Trophoblast cell (in vitro differentiated cells and primary cell): Measurements from ENCODE around the gene CCDC6.
"Not testable (repeated sequence)": the region's sequence is repeated elsewhere in the genome, so short reads cannot be mapped to it uniquely, and the experiment has no call there.

Experiments
- DNase-seq, 2 donors: peaks; one replicate each; pipeline ENCODE4 v3.0.0-alpha.2; 2016
- H2AFZ ChIP-seq: 2 replicates; pipeline ENCODE4 v1.6.1; 2013; ENCODE audit warnings: low read length, moderate library complexity, mild to moderate bottlenecking; ENCODE audit not compliant: insufficient read depth, poor library complexity
- H2AK5ac ChIP-seq: 2 replicates; pipeline ENCODE4 v1.6.1; 2013; ENCODE audit warnings: mild to moderate bottlenecking, low read length
- H2BK120ac ChIP-seq: 2 replicates; pipeline ENCODE4 v1.6.1; 2013; ENCODE audit warnings: low read length, mild to moderate bottlenecking, moderate library complexity; ENCODE audit not compliant: insufficient read depth, poor library complexity
- H2BK12ac ChIP-seq: 2 replicates; pipeline ENCODE4 v1.6.1; 2013; ENCODE audit warnings: mild to moderate bottlenecking, low read length, moderate library complexity
- H2BK5ac ChIP-seq: 2 replicates; pipeline ENCODE4 v1.6.1; 2013; ENCODE audit warnings: low read length, low read depth, moderate library complexity, mild to moderate bottlenecking; ENCODE audit not compliant: poor library complexity
- H3K14ac ChIP-seq: 2 replicates; pipeline ENCODE4 v1.6.1; 2013; ENCODE audit warnings: mild to moderate bottlenecking, low read length
- H3K18ac ChIP-seq: 2 replicates; pipeline ENCODE4 v1.6.1; 2013; ENCODE audit warnings: mild to moderate bottlenecking, low read length
- H3K23ac ChIP-seq: 2 replicates; pipeline ENCODE4 v1.6.1; 2013; ENCODE audit warnings: low read length
- H3K27ac ChIP-seq: 2 replicates; pipeline ENCODE4 v1.5.1; 2013; ENCODE audit warnings: low read depth, mild to moderate bottlenecking, inconsistent platforms, low read length, moderate library complexity
- H3K27me3 ChIP-seq: 2 replicates; pipeline ENCODE4 v1.6.1; 2013; ENCODE audit warnings: inconsistent platforms, mild to moderate bottlenecking, low read length, moderate library complexity; ENCODE audit not compliant: insufficient read depth
- H3K36me3 ChIP-seq, 2 experiments: 1 replicate in 1 of 2; 2 replicates in 1 of 2; pipeline ENCODE4 v1.6.1; 2013; ENCODE audit warnings: low read length in 2 of 2, mild to moderate bottlenecking in 2 of 2, moderate library complexity in 1 of 2; ENCODE audit not compliant: insufficient read depth in 2 of 2, control insufficient read depth in 1 of 2
- H3K4ac ChIP-seq: 2 replicates; pipeline ENCODE4 v1.6.1; 2013; ENCODE audit warnings: low read depth, mild to moderate bottlenecking, low read length, moderate library complexity
- H3K4me1 ChIP-seq, 2 experiments: 1 replicate in 1 of 2; 2 replicates in 1 of 2; pipeline ENCODE4 v1.6.1; 2013; ENCODE audit warnings: low read length in 2 of 2, mild to moderate bottlenecking in 2 of 2, moderate library complexity in 1 of 2; ENCODE audit not compliant: insufficient read depth in 2 of 2, control insufficient read depth in 1 of 2
- H3K4me2 ChIP-seq: 2 replicates; pipeline ENCODE4 v1.6.1; 2013; ENCODE audit warnings: inconsistent platforms, mild to moderate bottlenecking, low read length, moderate library complexity
- H3K4me3 ChIP-seq: 2 replicates; pipeline ENCODE4 v1.5.1; 2013; ENCODE audit warnings: mild to moderate bottlenecking, low read depth, low read length, inconsistent platforms
- H3K79me1 ChIP-seq: one replicate; pipeline ENCODE4 v1.6.1; 2013; ENCODE audit warnings: low read length
- H3K79me2 ChIP-seq: 2 replicates; pipeline ENCODE4 v1.6.1; 2013; ENCODE audit warnings: low read length, mild to moderate bottlenecking; ENCODE audit not compliant: control insufficient read depth, insufficient read depth, poor library complexity
- H3K9ac ChIP-seq: 2 replicates; pipeline ENCODE4 v1.6.1; 2013; ENCODE audit warnings: mild to moderate bottlenecking, low read length
- H3K9me3 ChIP-seq: 2 replicates; pipeline ENCODE4 v1.6.1; 2013; ENCODE audit warnings: low read depth, mild to moderate bottlenecking, control low read depth, inconsistent platforms, low read length; ENCODE audit not compliant: insufficient read depth
- H4K12ac ChIP-seq: 2 replicates; pipeline ENCODE4 v1.6.1; 2013; ENCODE audit warnings: low read depth, mild to moderate bottlenecking, low read length, moderate library complexity
- H4K8ac ChIP-seq: 2 replicates; pipeline ENCODE4 v1.6.1; 2013; ENCODE audit warnings: low read depth, mild to moderate bottlenecking, low read length, moderate library complexity
- H4K91ac ChIP-seq: one replicate; pipeline ENCODE4 v1.6.1; 2013; ENCODE audit warnings: low read depth, mild to moderate bottlenecking, low read length, moderate library complexity
- WGBS: extraction: QIAGEN DNeasy Blood & Tissue Kit; methylation state at CpG from one replicate; pipeline ENCODE4 v1.1.7; 2013; ENCODE audit warnings: missing lambda C conversion rate; ENCODE audit not compliant: insufficient read length, insufficient coverage; ENCODE audit errors: extremely low coverage; 5-methylcytosine and 5-hydroxymethylcytosine counted together

The CCDC6 gene

DNA sequence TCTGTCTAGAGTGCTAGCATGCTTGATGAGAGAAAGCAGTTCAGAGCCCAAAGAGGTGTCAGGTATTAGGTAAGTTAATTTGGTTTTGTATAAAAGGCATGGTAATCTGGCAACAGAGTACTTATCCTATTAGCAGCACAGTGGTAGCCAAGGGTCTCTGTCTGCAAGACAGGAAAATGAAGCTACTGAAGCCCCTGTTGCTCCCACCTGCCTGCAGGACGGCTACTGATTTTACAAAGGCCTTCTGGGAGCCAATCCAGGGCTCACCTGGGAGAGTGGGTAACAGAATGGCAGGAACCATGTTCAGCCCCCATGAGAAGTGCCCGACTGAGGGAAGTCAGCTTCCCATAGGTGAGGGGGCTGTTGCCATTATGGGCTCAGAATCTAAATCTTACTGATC lies 116.3 kb downstream of the CCDC6 start:
- H3K4ac ChIP-seq, H3K4me3 ChIP-seq, H2BK5ac ChIP-seq, H4K12ac ChIP-seq, H3K23ac ChIP-seq, H2AK5ac ChIP-seq, H2AFZ ChIP-seq, H3K4me1 ChIP-seq, H3K9me3 ChIP-seq, H3K14ac ChIP-seq, H3K79me2 ChIP-seq, H3K27ac ChIP-seq, DNase-seq, H3K9ac ChIP-seq, H4K91ac ChIP-seq, H3K18ac ChIP-seq, H3K79me1 ChIP-seq, H2BK12ac ChIP-seq, H3K27me3 ChIP-seq, H4K8ac ChIP-seq, H2BK120ac ChIP-seq, H3K4me2 ChIP-seq: not testable (repeated sequence)
- no CpG with 5 or more reads among the region's 2 CpGs for WGBS
- H3K36me3 ChIP-seq: peaks cover 13 to 19% of the 10 kb centered on the region in 2 experiments

DNA sequence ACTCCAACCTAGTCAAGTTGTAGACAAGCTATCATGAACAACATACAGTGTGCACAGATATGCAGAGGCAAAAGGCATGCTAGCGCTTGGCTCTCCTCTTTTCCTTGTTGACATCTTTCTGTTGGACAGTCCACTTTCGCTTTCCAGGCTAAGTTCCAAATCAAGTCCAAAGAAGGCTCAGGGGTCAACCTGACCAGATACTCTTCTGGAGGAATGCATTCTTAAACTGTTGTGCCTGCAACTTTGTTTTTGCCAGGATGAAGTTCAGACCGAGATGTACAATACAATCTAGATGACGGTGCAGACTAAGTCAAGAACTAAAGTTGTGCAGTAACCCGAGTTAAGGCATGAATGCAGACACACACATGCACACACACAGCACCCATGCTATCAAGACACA lies 117.4 kb downstream of the CCDC6 start:
- H3K9me3 ChIP-seq, H2BK5ac ChIP-seq, H3K9ac ChIP-seq, H3K27ac ChIP-seq, H3K14ac ChIP-seq, H2BK120ac ChIP-seq, H3K4me3 ChIP-seq, H3K27me3 ChIP-seq, DNase-seq, H3K79me2 ChIP-seq, H3K79me1 ChIP-seq, H3K4me1 ChIP-seq, H4K12ac ChIP-seq, H2AK5ac ChIP-seq, H3K4ac ChIP-seq, H3K18ac ChIP-seq, H4K8ac ChIP-seq, H2BK12ac ChIP-seq, H3K4me2 ChIP-seq, H3K23ac ChIP-seq, H4K91ac ChIP-seq, H2AFZ ChIP-seq: not testable (repeated sequence)
- WGBS: no CpG with 5 or more reads among the region's 5 CpGs
- H3K36me3 ChIP-seq: peaks cover 10 to 16% of the 10 kb centered on the region in 2 experiments

DNA sequence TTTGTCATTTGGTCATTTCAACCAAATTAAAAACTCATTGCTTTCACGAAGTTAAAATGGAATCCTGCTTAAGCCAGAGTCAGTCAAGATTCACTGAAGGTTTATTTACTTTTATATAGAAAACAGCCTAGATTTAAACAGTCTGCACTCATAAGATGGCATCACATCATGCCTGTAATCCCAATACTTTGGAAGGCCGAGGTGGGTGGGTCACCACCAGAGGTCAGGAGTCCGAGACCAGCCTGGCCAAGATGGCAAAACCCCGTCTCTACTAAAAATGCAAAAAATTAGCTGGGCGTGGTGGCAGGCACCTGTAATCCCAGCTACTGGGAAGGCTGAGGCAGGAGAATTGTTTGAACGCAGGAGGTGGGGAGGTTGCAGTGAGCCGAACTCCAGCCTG lies 119.3 kb downstream of the CCDC6 start:
- H2BK120ac ChIP-seq, H3K4me1 ChIP-seq, H3K4me3 ChIP-seq, H2AK5ac ChIP-seq, DNase-seq, H2BK12ac ChIP-seq, H3K36me3 ChIP-seq, H4K8ac ChIP-seq, H2AFZ ChIP-seq, H2BK5ac ChIP-seq, H4K12ac ChIP-seq, H3K27ac ChIP-seq, H3K27me3 ChIP-seq, H4K91ac ChIP-seq, H3K4ac ChIP-seq, H3K79me2 ChIP-seq, H3K4me2 ChIP-seq, H3K14ac ChIP-seq, H3K79me1 ChIP-seq, H3K9me3 ChIP-seq, H3K23ac ChIP-seq, H3K9ac ChIP-seq, H3K18ac ChIP-seq: not testable (repeated sequence)
- no CpG with 5 or more reads among the region's 7 CpGs for WGBS

DNA sequence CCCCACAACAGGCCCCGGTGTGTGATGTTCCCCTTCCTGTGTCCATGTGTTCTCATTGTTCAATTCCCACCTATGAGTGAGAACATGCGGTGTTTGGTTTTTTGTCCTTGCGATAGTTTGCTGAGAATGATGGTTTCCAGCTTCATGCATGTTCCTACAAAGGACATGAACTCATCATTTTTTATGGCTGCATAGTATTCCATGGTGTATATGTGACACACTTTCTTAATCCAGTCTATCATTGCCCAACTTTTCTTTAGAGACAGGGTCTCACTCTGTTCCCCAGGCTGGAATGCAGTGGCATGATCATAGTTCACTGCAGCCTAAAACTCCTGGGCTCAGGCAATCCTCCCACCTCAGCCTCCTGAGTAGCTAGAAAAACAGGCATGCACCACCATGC lies 120.9 kb downstream of the CCDC6 start:
- H2BK5ac ChIP-seq, H2BK120ac ChIP-seq, H3K9ac ChIP-seq, H3K4me2 ChIP-seq, H3K14ac ChIP-seq, H2AFZ ChIP-seq, H3K18ac ChIP-seq, H2BK12ac ChIP-seq, DNase-seq, H3K36me3 ChIP-seq, H2AK5ac ChIP-seq, H4K8ac ChIP-seq, H3K4me1 ChIP-seq, H3K4ac ChIP-seq, H3K4me3 ChIP-seq, H4K12ac ChIP-seq, H4K91ac ChIP-seq, H3K79me1 ChIP-seq, H3K9me3 ChIP-seq, H3K27me3 ChIP-seq, H3K23ac ChIP-seq, H3K79me2 ChIP-seq, H3K27ac ChIP-seq: not testable (repeated sequence)
- WGBS: no CpG with 5 or more reads among the region's 3 CpGs
